Panc1 (cell line): ENCODE results near the gene KRTAP21-1. TPM values are rescaled to one million over a fixed set of nuclear protein-coding genes. Genes with fewer than 3 reads are reported as not detected.

Experiments used
- ATAC-seq: fragments of 200-7000 bp; cut with Tn5 transposase; 2 replicates; pipeline ENCODE4 v1.9.1; 2020; ENCODE audit warnings: mild to moderate bottlenecking, moderate library complexity
- BruUV-seq: library from RNA; stranded (reverse); fragments of 400-500 nt; replicated peaks from 2 replicates; lab custom pipeline; 2021; lab: Mats Ljungman, UMichigan
- CTCF ChIA-PET: fragments of 300-600 bp; sonication (Branson Sonifier 250); formaldehyde crosslinking; loops from one replicate; lab custom pipeline; 2022; ENCODE audit warnings: antibody characterized with exemption; lab: Charles Lee
- POLR2A ChIA-PET: fragments of 300-600 bp; sonication (Branson Sonifier 250); formaldehyde crosslinking; loops from one replicate; lab custom pipeline; 2022; ENCODE audit warnings: antibody characterized with exemption; lab: Charles Lee
- DNase-seq: peaks from one replicate; pipeline ENCODE4 v3.0.0-alpha.2; 2010; ENCODE audit warnings: low read depth, low spot score
- H3K27ac ChIP-seq: 2 replicates; pipeline ENCODE4 v1.5.1; 2011; ENCODE audit warnings: mild to moderate bottlenecking, low read length, inconsistent platforms
- H3K27me3 ChIP-seq: fragments of 200-500 bp; sonication (Bioruptor generic); 2 replicates; pipeline ENCODE4 v1.6.0; 2014; ENCODE audit warnings: low read length, inconsistent platforms; ENCODE audit not compliant: control insufficient read depth, insufficient read depth
- H3K36me3 ChIP-seq: fragments of 200-500 bp; sonication (Bioruptor generic); 2 replicates; pipeline ENCODE4 v1.5.1; 2014; ENCODE audit warnings: inconsistent platforms, mild to moderate bottlenecking, low read length, moderate library complexity; ENCODE audit not compliant: control insufficient read depth, insufficient read depth
- H3K4me1 ChIP-seq: 2 replicates; pipeline ENCODE4 v1.5.1; 2011; ENCODE audit warnings: inconsistent platforms, mild to moderate bottlenecking, low read length, moderate library complexity; ENCODE audit not compliant: control insufficient read depth, insufficient read depth
- H3K4me3 ChIP-seq, 2 experiments: 2 replicates each; pipeline ENCODE4 v1.5.1; 2011 to 2012; ENCODE audit warnings: low read depth in 2 of 2, low read length in 2 of 2, mild to moderate bottlenecking in 2 of 2, inconsistent platforms in 1 of 2, moderate library complexity in 1 of 2
- H3K9me3 ChIP-seq: fragments of 200-500 bp; sonication (Bioruptor generic); 2 replicates; pipeline ENCODE4 v1.5.1; 2014; ENCODE audit warnings: low read depth, mild to moderate bottlenecking, inconsistent platforms, low read length, moderate library complexity; ENCODE audit not compliant: control insufficient read depth, insufficient read depth
- POLR2AphosphoS5 ChIP-seq: IDR thresholded peaks from 2 replicates; pipeline ENCODE4 v1.6.1; 2012; ENCODE audit warnings: mild to moderate bottlenecking, low read depth, low read length, moderate library complexity
- SIN3A ChIP-seq: IDR thresholded peaks from 2 replicates; pipeline ENCODE4 v1.6.1; 2012; ENCODE audit warnings: low read depth, mild to moderate bottlenecking, low read length, moderate library complexity, borderline replicate concordance; ENCODE audit not compliant: insufficient read depth
- TCF7L2 ChIP-seq: IDR thresholded peaks from 2 replicates; pipeline ENCODE4 v1.6.1; 2011; ENCODE audit warnings: mild to moderate bottlenecking, low read depth, low read length, inconsistent platforms
- in situ Hi-C: cut with HindIII; loops from 2 replicates; pipeline ENCODE4 v1.10.0; 2016; ENCODE audit warnings: low sequenced_read_pairs, low pct_unique_long_range_greater_than_20kb
- intact Hi-C: fragments of 100-400 bp; cut with micrococcal nuclease; formaldehyde crosslinking; loops from one replicate; pipeline ENCODE4 v1.10.0; 2022; ENCODE audit not compliant: unreplicated experiment
- total RNA-seq: library from RNA; stranded (reverse); gene quantifications from one replicate; pipeline ENCODE4 v1.2.1, GENCODE V29; 2021; ENCODE audit not compliant: unreplicated experiment
- TF ChIP-seq, protein P1 (sequence below): fragments of 450-650 bp; IDR thresholded peaks from 2 replicates; pipeline ENCODE4 v1.5.1; 2017; ENCODE audit warnings: mild to moderate bottlenecking
- TF ChIP-seq, protein P2 (sequence below), 2 experiments: IDR thresholded peaks; 2 replicates each; pipeline ENCODE4 v1.6.1; 2011 to 2012; ENCODE audit warnings: low read depth in 2 of 2, control low read depth in 1 of 2, low read length in 1 of 2, mild to moderate bottlenecking in 1 of 2, moderate library complexity in 1 of 2; ENCODE audit not compliant: insufficient read depth in 1 of 2

The KRTAP21-1 gene
- total RNA-seq, 1 experiment from 2014 or later = not detected

DNA sequence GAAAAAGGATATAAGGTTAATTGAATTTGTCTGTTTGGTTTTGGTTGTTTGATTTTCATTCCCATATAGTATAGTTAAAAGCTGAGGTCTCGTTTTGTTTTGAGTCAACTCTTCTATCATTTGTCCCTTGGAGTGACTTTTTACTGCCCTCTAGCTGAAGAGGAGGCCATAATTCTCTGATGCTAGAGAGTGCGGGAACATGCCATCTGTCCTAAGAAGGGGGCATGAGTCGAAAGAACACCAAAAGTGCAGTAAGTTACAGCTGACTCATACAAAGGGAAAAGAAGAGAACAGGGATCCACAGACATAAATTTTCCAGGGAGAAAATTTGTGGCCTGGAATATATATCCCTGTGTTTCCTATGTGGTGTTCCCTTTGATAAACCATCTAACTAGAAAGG is 40.8 kb downstream of the KRTAP21-1 start:
- Histone ChIP-seq H3K27me3 (no peaks in the 10 kb centered on the region), H3K9me3 (no peaks in the 10 kb centered on the region), H3K27ac (no peak overlapping the region), H3K4me1 (no peaks in the 10 kb centered on the region), H3K36me3 (no peaks in the 10 kb centered on the region), H3K4me3 (no peak overlapping the region)
- TF ChIP-seq, protein P1, sequence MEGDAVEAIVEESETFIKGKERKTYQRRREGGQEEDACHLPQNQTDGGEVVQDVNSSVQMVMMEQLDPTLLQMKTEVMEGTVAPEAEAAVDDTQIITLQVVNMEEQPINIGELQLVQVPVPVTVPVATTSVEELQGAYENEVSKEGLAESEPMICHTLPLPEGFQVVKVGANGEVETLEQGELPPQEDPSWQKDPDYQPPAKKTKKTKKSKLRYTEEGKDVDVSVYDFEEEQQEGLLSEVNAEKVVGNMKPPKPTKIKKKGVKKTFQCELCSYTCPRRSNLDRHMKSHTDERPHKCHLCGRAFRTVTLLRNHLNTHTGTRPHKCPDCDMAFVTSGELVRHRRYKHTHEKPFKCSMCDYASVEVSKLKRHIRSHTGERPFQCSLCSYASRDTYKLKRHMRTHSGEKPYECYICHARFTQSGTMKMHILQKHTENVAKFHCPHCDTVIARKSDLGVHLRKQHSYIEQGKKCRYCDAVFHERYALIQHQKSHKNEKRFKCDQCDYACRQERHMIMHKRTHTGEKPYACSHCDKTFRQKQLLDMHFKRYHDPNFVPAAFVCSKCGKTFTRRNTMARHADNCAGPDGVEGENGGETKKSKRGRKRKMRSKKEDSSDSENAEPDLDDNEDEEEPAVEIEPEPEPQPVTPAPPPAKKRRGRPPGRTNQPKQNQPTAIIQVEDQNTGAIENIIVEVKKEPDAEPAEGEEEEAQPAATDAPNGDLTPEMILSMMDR = no peak
- TF ChIP-seq SIN3A = no peak
- TF ChIP-seq, protein P2, sequence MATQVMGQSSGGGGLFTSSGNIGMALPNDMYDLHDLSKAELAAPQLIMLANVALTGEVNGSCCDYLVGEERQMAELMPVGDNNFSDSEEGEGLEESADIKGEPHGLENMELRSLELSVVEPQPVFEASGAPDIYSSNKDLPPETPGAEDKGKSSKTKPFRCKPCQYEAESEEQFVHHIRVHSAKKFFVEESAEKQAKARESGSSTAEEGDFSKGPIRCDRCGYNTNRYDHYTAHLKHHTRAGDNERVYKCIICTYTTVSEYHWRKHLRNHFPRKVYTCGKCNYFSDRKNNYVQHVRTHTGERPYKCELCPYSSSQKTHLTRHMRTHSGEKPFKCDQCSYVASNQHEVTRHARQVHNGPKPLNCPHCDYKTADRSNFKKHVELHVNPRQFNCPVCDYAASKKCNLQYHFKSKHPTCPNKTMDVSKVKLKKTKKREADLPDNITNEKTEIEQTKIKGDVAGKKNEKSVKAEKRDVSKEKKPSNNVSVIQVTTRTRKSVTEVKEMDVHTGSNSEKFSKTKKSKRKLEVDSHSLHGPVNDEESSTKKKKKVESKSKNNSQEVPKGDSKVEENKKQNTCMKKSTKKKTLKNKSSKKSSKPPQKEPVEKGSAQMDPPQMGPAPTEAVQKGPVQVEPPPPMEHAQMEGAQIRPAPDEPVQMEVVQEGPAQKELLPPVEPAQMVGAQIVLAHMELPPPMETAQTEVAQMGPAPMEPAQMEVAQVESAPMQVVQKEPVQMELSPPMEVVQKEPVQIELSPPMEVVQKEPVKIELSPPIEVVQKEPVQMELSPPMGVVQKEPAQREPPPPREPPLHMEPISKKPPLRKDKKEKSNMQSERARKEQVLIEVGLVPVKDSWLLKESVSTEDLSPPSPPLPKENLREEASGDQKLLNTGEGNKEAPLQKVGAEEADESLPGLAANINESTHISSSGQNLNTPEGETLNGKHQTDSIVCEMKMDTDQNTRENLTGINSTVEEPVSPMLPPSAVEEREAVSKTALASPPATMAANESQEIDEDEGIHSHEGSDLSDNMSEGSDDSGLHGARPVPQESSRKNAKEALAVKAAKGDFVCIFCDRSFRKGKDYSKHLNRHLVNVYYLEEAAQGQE (IDR thresholded peaks at IDR 0.05; ENCODE audit: insufficient read depth in 1 of 2, low read depth in 2 of 2, low read length in 1 of 2) = no peak
- no peak for TF ChIP-seq TCF7L2
- TF ChIP-seq POLR2AphosphoS5 = no peak
- ChIA-PET CTCF (no interaction called here), POLR2A (no interaction called here)
- intact Hi-C loops = no loop called here
- no TSS peak for BruUV-seq
- in situ Hi-C loops = no loop called here
- ATAC-seq = no peak
- no peak for DNase-seq

DNA sequence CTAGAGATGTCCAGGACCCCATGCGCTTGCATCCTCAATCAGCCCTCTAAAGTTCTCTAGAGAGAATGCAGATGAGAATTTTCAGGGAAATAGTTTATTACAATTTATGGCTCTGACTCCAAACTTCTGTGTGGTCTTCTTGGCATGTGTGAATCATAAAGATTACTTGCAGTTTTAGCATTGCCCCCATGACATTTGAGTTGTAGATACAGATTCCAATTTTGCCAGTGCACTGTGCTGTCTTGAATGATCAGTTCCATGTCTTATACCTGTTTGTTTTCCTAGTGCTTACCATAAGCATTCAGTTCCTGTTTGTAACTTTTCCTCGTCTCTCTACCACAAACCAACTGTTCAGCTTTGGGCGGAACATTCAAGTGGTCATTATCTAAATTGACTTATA is 41.5 kb downstream of the KRTAP21-1 start:
- TF ChIP-seq, protein P1 = no peak
- BruUV-seq = no TSS peak
- in situ Hi-C loops = no loop called here
- Histone ChIP-seq H3K27ac (no peak overlapping the region), H3K36me3 (no peaks in the 10 kb centered on the region), H3K4me1 (no peaks in the 10 kb centered on the region), H3K27me3 (no peaks in the 10 kb centered on the region), H3K9me3 (no peaks in the 10 kb centered on the region), H3K4me3 (no peak overlapping the region)
- POLR2A ChIA-PET = no interaction called here
- intact Hi-C loops = no loop called here
- DNase-seq = no peak
- CTCF ChIA-PET = no interaction called here
- ATAC-seq = no peak

DNA sequence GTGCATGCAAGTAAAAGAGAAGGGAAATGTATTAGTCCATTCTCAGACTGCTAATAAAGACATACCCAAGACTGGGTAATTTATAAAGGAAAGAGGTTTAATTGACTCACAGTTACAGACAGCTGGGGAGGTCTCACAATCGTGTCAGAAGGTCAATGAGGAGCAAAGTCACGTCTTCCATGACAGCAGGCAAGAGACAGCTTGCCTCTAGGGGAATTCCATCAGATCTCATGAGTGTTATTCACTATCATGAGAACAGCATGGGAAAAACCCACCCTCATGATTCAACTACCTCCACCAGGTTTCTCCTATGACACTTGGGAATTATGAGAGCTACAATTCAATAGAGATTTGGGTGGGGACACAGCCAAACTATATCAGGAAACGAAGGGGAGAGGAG is 44.7 kb downstream of the KRTAP21-1 start:
- ChIA-PET POLR2A (no interaction called here), CTCF (no interaction called here)
- H3K27me3 ChIP-seq = no peaks in the 10 kb centered on the region
- H3K36me3 ChIP-seq = no peaks in the 10 kb centered on the region
- no TSS peak for BruUV-seq
- no peak for DNase-seq
- H3K4me1 ChIP-seq = no peaks in the 10 kb centered on the region
- TF ChIP-seq POLR2AphosphoS5 (no peak), SIN3A (no peak), TCF7L2 (no peak)
- TF ChIP-seq, protein P2 (IDR thresholded peaks at IDR 0.05; ENCODE audit: insufficient read depth in 1 of 2, low read depth in 2 of 2, low read length in 1 of 2) = no peak
- TF ChIP-seq, protein P1 = no peak
- H3K9me3 ChIP-seq = no peaks in the 10 kb centered on the region
- in situ Hi-C loops (no loop called here), intact Hi-C loops (no loop called here)
- H3K4me3 ChIP-seq = no peak overlapping the region
- no peak overlapping the region for H3K27ac ChIP-seq
- ATAC-seq = no peak
